ENCODE results near the gene CAMK4.

GRCh38 chr5:111387361-111387760 lies 163.2 kb downstream of the CAMK4 start:
- TF ChIP-seq CTCF (IDR thresholded peaks at IDR 0.05; ENCODE audit: low read depth, low read length) (no peak), EZH2phosphoT487 (IDR thresholded peaks at IDR 0.05; ENCODE audit: low read depth) (no peak)

Measured in OCI-LY3 (cell line).